Activated naive CD4-positive, alpha-beta T cell treated with anti-CD3 and anti-CD28 coated beads, Interleukin-2, amount 50 U/mL, for 24 hours (primary cell): Measurements from ENCODE around the gene DOCK2.

ENCODE experiments used
- H3K27ac Mint-ChIP-seq: one replicate; pipeline ENCODE4 v1.8.0; 2021; ENCODE audit warnings: mild to moderate bottlenecking, mixed read lengths
- H3K27me3 Mint-ChIP-seq: one replicate; pipeline ENCODE4 v1.8.0; 2021; ENCODE audit warnings: mixed read lengths
- H3K36me3 Mint-ChIP-seq: one replicate; pipeline ENCODE4 v1.8.0; 2021; ENCODE audit warnings: mixed read lengths
- H3K4me1 Mint-ChIP-seq: one replicate; pipeline ENCODE4 v1.8.0; 2021; ENCODE audit warnings: mixed read lengths
- H3K4me3 Mint-ChIP-seq: one replicate; pipeline ENCODE4 v1.8.0; 2021; ENCODE audit warnings: mild to moderate bottlenecking, mixed read lengths
- H3K9me3 Mint-ChIP-seq: one replicate; pipeline ENCODE4 v1.8.0; 2021; ENCODE audit warnings: mixed read lengths

DOCK2 gene

DNA sequence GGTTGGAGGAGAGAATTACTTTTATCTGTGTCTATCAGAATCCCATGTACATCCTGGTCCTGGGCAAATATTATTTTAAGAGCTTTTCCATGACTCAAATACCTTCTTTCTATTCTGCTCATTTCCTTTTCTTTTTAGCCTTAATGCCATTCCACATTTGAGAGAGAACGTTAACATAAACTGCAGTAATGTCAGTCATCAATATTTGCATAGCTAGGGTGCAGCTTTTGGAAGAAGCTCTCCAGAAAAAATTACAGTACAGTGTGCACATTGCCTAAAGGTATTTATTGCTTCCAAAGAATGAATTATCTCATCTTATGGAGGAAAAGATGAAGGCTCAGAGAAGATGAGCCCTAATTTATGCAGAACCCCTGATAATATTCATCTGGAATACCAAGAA is 284.9 kb downstream of the DOCK2 start:
- H3K9me3 Mint-ChIP-seq: no peaks in the 10 kb centered on the region
- H3K27ac Mint-ChIP-seq: no peak overlapping the region
- no peak overlapping the region for H3K4me3 Mint-ChIP-seq
- peaks cover 13% of the 10 kb centered on the region for H3K36me3 Mint-ChIP-seq
- no peaks in the 10 kb centered on the region for H3K27me3 Mint-ChIP-seq
- H3K4me1 Mint-ChIP-seq: peaks cover 18% of the 10 kb centered on the region

DNA sequence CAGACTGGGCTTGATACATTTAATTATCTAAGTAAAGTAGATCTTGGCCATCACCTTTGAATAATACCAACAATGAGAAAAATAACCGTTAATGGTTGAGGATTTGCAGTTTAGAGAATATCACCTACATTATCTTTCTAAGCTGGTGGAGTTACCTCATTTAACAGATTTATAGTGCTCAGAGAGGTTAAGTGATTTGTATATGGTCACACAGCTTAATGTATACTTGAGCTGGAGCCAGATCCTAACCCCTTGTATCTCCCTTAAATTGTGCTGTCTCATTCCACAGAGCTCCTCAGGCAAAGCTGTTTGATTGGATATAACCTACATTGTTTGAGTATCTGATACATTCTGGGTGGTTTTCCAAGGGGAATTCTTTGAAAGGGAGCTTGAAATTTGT is 285.4 kb downstream of the DOCK2 start:
- Mint-ChIP-seq H3K27me3 (no peaks in the 10 kb centered on the region), H3K9me3 (no peaks in the 10 kb centered on the region), H3K4me3 (no peak overlapping the region), H3K27ac (no peak overlapping the region), H3K36me3 (peaks cover 18% of the 10 kb centered on the region), H3K4me1 (peaks cover 22% of the 10 kb centered on the region)

DNA sequence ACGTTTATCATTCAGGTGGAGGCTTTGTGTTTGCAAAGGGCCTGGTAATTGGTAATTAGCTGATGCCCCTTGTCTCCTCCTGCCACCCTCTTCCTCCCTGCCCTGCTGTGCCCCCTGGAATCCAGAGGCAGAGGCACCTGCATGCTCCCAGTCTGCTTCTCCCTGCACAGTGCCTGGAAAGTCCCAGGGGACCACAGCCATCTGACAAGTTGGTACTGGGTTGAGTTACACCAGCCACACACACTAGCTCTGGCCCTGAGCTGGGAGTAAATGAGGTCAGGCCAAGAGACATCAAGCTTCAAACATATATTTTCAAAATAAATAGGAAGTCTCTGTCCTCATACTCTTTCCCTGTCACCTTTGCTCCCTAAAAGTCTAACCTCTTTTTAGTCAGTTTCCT is 286.9 kb downstream of the DOCK2 start:
- Mint-ChIP-seq H3K27me3 (no peaks in the 10 kb centered on the region), H3K27ac (no peak overlapping the region), H3K9me3 (no peaks in the 10 kb centered on the region), H3K4me1 (peaks cover 22% of the 10 kb centered on the region), H3K36me3 (peaks cover 18% of the 10 kb centered on the region), H3K4me3 (no peak overlapping the region)

DNA sequence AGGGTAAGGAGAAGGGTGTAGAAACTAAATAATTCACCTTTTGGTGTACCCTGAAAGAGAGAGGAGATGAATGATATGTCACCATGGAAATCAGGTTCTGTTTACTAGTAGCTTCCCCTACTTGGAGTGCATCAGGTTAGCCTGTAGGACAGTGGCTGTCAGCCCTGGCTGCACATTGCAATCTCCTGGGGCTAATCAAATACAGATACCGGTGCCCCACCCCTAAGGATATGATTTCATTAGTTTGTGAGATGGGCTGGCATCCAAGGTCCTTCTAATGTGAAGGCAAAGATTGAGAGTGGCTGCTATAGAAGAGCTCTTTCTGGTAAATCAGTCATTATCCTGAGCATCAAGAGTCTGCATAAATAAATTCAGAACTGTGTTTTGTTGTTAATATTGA is 296.1 kb downstream of the DOCK2 start:
- no peaks in the 10 kb centered on the region for H3K27me3 Mint-ChIP-seq
- no peak overlapping the region for H3K4me3 Mint-ChIP-seq
- no peaks in the 10 kb centered on the region for H3K9me3 Mint-ChIP-seq
- peaks cover 25% of the 10 kb centered on the region for H3K36me3 Mint-ChIP-seq
- H3K27ac Mint-ChIP-seq: no peak overlapping the region
- peaks cover 43% of the 10 kb centered on the region for H3K4me1 Mint-ChIP-seq

DNA sequence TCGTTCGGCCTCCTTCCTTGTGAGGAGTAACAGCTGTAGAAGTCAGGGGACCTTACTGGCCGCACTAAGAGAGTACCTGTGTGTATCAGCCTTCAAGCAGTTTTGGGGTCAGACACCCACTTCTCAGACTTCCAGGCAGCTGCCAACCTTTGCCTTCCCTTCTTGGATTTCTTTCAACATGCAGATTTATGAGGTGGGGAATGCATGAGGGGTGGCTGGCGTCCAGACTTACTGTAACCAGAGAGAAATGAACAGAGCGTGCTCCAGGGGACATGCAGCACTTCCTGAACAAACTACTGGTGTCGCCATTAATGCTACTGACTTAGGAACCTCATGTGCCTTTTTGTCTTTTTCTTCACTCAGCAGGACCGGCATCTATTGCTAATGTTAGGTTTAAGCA is 296.5 kb downstream of the DOCK2 start:
- Mint-ChIP-seq H3K36me3 (peaks cover 28% of the 10 kb centered on the region), H3K4me1 (peaks cover 43% of the 10 kb centered on the region), H3K27ac (no peak overlapping the region), H3K4me3 (no peak overlapping the region), H3K27me3 (no peaks in the 10 kb centered on the region), H3K9me3 (no peaks in the 10 kb centered on the region)

DNA sequence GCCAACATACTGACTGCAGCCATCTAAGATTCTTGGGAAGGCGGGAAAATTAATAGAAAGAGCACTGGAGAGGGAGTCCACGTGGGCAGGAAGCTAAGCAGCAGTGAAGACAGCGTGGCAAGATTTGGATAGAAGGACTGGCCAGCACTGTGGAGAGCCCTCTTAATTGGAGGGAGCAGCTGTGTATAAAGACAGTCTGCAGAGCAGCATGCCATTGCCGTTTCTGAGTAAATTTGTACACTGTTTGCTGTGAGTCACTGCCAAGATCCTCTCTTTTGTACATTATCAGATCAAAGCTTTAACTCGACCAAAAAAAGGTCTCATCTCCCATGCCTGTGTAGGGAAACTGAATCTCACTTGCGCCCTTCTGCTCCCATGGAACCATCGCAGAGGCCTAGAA is 297.9 kb downstream of the DOCK2 start:
- H3K4me1 Mint-ChIP-seq: peaks cover 43% of the 10 kb centered on the region
- no peak overlapping the region for H3K27ac Mint-ChIP-seq
- H3K4me3 Mint-ChIP-seq: no peak overlapping the region
- H3K9me3 Mint-ChIP-seq: no peaks in the 10 kb centered on the region
- H3K36me3 Mint-ChIP-seq: peaks cover 28% of the 10 kb centered on the region
- no peaks in the 10 kb centered on the region for H3K27me3 Mint-ChIP-seq

DNA sequence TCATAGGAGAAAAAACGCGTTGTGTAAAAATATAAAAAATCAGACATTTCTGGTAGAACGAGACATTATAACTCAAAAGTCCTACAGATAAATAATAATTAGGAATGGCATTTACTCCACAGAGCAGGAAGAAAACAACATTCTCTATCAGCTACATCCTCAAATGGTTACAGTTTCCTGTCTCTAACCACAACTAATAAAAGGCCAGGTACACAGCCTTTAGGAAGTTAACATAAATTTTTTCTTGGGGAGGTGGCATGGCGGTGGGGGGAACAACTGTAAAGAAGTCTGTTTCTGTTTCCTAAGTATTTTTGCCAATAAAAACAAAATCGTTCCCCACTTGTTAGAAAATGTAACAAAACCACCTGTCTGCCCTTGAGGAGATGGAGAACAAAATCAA is 298.7 kb downstream of the DOCK2 start:
- H3K36me3 Mint-ChIP-seq: peaks cover 24% of the 10 kb centered on the region
- H3K9me3 Mint-ChIP-seq: no peaks in the 10 kb centered on the region
- H3K4me3 Mint-ChIP-seq: no peak overlapping the region
- peaks cover 37% of the 10 kb centered on the region for H3K4me1 Mint-ChIP-seq
- H3K27ac Mint-ChIP-seq: no peak overlapping the region
- H3K27me3 Mint-ChIP-seq: no peaks in the 10 kb centered on the region

DNA sequence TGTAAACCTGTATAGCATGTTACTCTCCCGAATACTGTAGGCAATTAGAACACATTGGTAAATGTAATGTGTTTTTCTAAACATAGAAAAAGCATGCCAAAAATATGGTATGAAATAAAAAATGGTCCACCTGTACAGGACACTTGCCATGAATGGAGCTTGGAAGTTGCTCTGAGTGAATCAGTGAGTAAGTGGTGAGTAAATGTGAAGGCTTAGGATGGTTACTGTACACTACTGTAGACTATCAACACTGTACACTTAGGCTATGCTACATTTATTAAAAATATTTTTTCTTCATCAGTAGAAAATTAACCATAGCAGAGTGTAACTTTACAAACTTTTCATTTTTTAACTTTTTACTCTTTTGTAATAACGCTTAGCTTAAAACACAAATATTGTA is 301.4 kb downstream of the DOCK2 start:
- peaks cover 18% of the 10 kb centered on the region for H3K36me3 Mint-ChIP-seq
- H3K9me3 Mint-ChIP-seq: no peaks in the 10 kb centered on the region
- H3K4me1 Mint-ChIP-seq: peaks cover 24% of the 10 kb centered on the region
- no peaks in the 10 kb centered on the region for H3K27me3 Mint-ChIP-seq
- H3K4me3 Mint-ChIP-seq: no peak overlapping the region
- no peak overlapping the region for H3K27ac Mint-ChIP-seq

DNA sequence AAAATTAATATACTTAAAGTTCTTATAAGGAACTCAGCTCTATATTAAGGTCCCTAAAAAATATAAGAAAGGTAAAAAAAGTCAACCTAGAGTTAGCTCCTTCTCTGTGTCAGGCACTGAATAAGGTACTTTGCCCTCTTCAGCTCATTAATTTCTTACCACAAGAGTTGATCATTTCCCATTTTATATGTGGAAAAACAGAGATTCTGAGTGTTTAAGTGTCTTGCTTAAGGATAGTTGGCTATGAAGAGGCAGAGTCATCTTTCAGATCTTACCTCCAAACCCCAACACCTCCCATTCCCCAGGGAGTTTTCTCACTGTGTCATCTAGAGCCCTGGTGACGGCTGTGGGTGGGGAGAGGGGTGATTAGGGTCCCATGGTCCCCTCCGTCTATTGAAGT is 302.7 kb downstream of the DOCK2 start:
- H3K4me1 Mint-ChIP-seq: peaks cover 14% of the 10 kb centered on the region
- no peaks in the 10 kb centered on the region for H3K27me3 Mint-ChIP-seq
- no peak overlapping the region for H3K27ac Mint-ChIP-seq
- H3K36me3 Mint-ChIP-seq: peaks cover 17% of the 10 kb centered on the region
- no peak overlapping the region for H3K4me3 Mint-ChIP-seq
- H3K9me3 Mint-ChIP-seq: no peaks in the 10 kb centered on the region

DNA sequence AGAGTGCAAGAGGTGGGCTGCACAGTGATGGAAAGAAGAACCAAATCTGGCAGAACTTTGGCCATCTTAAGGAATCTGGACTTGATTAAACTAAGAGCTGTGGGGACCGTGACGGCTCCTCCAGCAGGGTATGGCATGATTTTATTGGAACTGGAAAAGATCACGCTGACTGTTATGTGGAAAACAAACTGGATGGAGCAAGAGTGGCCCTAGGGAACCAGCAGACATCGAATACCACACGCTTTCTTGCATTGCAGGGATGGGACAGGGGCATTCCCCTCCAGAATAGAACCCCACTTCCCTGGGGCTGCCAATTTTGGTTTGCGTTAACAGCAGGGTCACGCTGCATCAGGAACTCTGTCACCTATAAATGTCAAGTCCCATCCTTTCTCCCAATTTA is 304.5 kb downstream of the DOCK2 start:
- Mint-ChIP-seq H3K4me1 (peaks cover 5% of the 10 kb centered on the region), H3K4me3 (no peak overlapping the region), H3K27me3 (no peaks in the 10 kb centered on the region), H3K9me3 (no peaks in the 10 kb centered on the region), H3K27ac (no peak overlapping the region), H3K36me3 (peaks cover 16% of the 10 kb centered on the region)

DNA sequence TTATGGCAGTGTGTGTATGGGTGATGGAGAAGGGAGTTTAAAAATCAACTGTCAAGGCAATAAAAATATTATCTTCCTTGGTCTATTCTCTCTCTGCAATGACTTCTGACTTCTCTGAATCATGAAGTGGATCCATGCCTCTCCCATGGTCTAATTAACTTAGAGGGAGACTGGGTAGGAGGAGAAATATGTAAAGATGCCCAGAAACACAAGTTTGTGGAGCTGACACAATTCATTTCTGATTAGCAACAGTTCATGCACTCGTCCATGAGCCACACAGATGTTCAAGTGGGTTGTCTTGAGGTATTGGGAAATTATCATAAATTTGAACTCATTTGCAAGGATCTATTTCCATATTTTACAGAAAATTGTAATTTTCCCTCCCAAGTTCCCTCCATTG is 305.1 kb downstream of the DOCK2 start:
- no peaks in the 10 kb centered on the region for H3K27me3 Mint-ChIP-seq
- H3K27ac Mint-ChIP-seq: no peak overlapping the region

DNA sequence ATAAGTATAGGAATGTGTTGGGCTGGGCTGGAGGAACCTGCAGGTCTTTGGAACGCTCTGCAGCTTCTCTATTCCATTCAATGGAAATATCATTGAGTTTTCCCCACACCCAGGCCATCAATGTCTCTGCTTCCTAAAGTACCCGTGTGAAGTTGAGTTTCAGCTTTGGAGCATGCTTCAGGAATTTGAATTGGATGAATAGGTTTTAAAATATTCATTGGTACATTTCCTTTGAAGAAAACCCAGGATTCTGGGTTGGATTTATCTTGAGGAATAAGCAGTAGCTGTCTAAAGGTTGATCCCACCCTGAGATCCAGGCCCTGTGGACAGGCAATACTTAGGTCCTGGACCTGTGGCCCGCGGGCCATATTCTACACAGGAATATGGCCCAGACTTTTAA is 306.0 kb downstream of the DOCK2 start:
- H3K27ac Mint-ChIP-seq: no peak overlapping the region
- H3K27me3 Mint-ChIP-seq: no peaks in the 10 kb centered on the region
- H3K36me3 Mint-ChIP-seq: peaks cover 13% of the 10 kb centered on the region
- H3K9me3 Mint-ChIP-seq: no peaks in the 10 kb centered on the region
- H3K4me1 Mint-ChIP-seq: peaks cover 5% of the 10 kb centered on the region
- no peak overlapping the region for H3K4me3 Mint-ChIP-seq

More for the DNA sequence above, 305.1 kb downstream of the DOCK2 start:
- Mint-ChIP-seq H3K9me3 (no peaks in the 10 kb centered on the region), H3K36me3 (peaks cover 12% of the 10 kb centered on the region), H3K4me1 (peaks cover 5% of the 10 kb centered on the region), H3K4me3 (no peak overlapping the region)

DNA sequence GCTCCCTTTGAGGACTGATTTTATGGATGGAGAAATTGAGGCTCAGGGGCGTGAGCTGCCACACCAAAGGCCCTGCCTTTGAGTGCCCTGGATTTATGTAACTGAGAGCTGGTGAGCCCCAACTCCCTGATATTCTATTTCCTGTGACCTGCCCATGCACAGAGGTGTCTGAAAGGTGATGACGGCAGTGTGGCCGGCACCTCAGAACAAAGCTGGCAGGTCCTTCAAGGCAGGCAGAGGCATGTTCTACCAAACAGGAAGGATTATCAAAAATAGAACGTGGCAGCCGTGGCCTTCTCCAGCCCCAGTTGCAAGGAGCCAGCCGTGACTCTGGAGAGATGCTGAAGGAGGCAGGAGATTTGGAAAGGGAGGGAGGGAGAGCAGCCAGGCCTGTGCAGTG is 307.0 kb downstream of the DOCK2 start:
- Mint-ChIP-seq H3K4me1 (peaks cover 6% of the 10 kb centered on the region), H3K27me3 (no peaks in the 10 kb centered on the region), H3K27ac (peak overlapping the region; percentile 14), H3K9me3 (no peaks in the 10 kb centered on the region), H3K36me3 (peaks cover 13% of the 10 kb centered on the region), H3K4me3 (no peak overlapping the region)

DNA sequence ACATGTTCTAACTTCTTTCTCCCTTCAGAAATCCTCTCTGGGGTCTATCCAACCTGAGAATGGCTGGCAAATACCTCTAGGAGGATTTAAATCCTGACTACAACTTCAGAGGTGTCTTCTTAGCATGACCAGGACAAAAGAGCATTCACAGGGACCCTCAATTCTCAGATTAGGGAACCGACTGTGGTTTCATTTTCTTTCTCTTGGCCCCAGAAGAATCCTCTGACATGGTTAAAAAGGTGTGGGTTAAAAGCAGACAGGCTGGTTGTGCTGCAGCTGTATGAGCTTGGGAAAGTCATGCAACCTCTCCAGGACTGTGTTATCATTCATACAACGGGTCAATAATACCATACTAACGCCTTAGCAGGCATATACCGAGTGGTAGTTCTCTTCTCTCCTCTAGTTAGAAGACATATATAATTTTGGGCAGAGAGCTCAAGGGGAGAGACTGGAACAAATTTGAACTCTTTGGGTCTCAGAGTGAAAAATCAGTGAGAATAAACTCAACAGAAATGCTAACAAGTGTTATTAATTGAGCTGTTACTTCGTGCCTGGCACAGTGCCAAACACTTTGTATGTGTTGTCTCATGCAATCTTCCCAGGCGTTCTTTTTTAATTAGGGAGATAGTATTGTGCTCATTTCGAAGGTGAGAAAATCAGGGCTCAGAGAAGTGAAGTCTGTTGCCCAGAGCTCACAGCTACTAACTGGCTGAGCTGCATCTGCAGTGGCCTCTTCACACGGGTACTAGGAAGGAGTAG is 308.0 kb downstream of the DOCK2 start:
- Mint-ChIP-seq H3K27me3 (no peaks in the 10 kb centered on the region), H3K9me3 (no peaks in the 10 kb centered on the region), H3K4me1 (peaks cover 8% of the 10 kb centered on the region), H3K36me3 (peaks cover 18% of the 10 kb centered on the region), H3K4me3 (no peak overlapping the region), H3K27ac (peak overlapping the region; percentile 26)

DNA sequence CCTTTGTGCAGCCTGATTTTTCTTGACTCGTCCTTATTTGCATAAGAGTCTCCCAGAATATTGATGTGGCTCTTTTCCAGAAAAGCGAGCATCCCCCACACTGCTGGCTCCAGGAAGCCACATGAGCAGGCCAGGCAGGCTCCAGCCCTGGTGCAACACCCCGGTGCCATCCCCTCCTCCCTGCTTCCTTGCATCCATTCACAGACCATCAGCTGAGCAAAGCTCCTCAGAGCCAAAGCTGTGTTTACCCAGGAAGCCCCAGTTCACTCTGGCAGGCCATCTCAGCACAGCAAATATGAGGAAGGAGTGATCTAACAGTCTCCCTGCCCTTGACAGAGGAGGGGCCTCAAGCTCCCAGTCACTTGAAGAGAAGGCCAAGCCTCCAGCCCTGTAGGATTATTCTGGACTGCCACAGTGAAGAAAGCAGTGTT is 308.8 kb downstream of the DOCK2 start:
- Mint-ChIP-seq H3K9me3 (no peaks in the 10 kb centered on the region), H3K4me3 (no peak overlapping the region), H3K27ac (no peak overlapping the region), H3K27me3 (no peaks in the 10 kb centered on the region), H3K4me1 (peaks cover 8% of the 10 kb centered on the region), H3K36me3 (peaks cover 18% of the 10 kb centered on the region)

DNA sequence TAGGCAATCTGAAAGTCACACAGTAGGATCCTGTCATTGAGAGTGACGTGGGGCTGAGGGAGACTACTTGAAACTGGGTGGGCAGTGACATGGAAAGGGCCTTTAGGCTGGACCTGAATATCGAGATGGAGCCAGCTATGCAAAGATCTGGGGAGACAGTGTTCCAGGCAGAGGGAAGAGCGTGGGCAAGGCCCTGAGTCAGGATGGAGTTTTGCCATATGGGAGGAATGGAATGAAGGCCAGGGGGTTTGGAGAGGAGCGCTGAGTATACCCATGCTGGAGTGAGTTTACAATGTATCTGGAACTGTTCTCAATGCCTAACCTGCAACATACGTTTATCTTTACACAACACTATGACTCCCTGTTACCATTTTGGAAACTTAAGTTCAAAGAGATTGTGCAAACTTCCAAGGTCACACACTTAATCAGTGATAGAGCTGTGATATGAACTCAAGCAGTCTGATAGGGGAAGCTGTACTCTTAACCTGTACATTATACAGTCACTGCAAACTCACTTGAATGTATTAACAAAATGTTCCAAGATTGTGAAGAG is 309.7 kb downstream of the DOCK2 start:
- no peaks in the 10 kb centered on the region for H3K27me3 Mint-ChIP-seq

DNA sequence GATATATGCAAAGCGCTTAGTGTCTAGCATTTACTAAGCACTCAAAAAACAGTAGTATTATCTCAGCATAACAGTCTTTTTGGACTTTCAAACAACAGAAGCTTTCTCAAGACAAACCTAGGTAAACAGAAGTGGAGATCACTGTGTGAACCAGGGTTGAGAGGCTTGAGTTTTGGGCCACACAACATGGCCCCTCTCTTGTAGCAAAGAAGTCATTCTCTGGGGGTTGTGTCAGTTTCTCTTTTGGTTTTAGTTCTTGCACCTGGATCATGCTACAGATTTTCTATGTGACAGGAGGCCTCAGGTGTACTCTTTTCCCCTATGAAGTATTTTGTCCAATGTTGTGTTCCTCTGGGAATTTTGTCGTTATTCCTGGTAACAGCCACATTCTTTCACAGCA is 313.3 kb downstream of the DOCK2 start:
- no peak overlapping the region for H3K27ac Mint-ChIP-seq
- H3K9me3 Mint-ChIP-seq: no peaks in the 10 kb centered on the region
- peaks cover 3% of the 10 kb centered on the region for H3K4me1 Mint-ChIP-seq
- no peak overlapping the region for H3K4me3 Mint-ChIP-seq
- no peaks in the 10 kb centered on the region for H3K27me3 Mint-ChIP-seq
- H3K36me3 Mint-ChIP-seq: peaks cover 16% of the 10 kb centered on the region

More for the DNA sequence above, 309.7 kb downstream of the DOCK2 start:
- no peak overlapping the region for H3K4me3 Mint-ChIP-seq
- H3K27ac Mint-ChIP-seq: no peak overlapping the region
- no peaks in the 10 kb centered on the region for H3K9me3 Mint-ChIP-seq
- peaks cover 15% of the 10 kb centered on the region for H3K36me3 Mint-ChIP-seq
- H3K4me1 Mint-ChIP-seq: peaks cover 7% of the 10 kb centered on the region
